HFF-Myc (cell line): Measurements from ENCODE around the gene GSC2.

Experiments used
- DNase-seq: peaks from one replicate; pipeline ENCODE4 v3.0.0-alpha.2; 2011; ENCODE audit warnings: low read depth; ENCODE audit errors: extremely low read depth
- H3K4me3 ChIP-seq: replicated peaks from 2 replicates; pipeline ENCODE4 v1.5.1; 2011; ENCODE audit warnings: low read depth, mild to moderate bottlenecking, control low read depth, low read length
- TF ChIP-seq, protein P1 (sequence below): IDR thresholded peaks from 2 replicates; pipeline ENCODE4 v1.5.1; 2012; ENCODE audit warnings: mild to moderate bottlenecking, low read depth, low read length, control low read depth; ENCODE audit errors: missing control alignments

GSC2 gene, protein sequence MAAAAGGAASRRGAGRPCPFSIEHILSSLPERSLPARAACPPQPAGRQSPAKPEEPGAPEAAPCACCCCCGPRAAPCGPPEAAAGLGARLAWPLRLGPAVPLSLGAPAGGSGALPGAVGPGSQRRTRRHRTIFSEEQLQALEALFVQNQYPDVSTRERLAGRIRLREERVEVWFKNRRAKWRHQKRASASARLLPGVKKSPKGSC

DNA sequence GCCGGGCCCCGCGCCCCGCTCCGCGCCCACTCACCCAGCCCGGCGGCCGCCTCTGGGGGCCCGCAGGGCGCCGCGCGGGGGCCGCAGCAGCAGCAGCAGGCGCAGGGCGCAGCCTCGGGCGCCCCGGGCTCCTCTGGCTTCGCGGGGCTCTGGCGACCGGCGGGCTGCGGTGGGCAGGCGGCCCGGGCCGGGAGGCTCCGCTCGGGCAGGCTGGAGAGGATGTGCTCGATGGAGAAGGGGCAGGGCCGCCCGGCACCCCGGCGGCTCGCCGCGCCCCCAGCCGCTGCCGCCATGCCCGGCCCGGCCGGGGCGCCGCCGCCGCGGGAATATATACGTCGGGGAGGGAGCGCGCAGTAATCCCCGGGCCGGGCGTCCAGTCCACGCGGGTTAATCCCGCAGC lies at the start of gene GSC2:
Gene GSC2, minus strand, starts transcription at position 302 of the 400 bp plus-strand sequence. Its CDS starts 9 bp downstream, at position 293.
- DNase-seq, result no peak
- no peak within 1 kb of the TSS for H3K4me3 ChIP-seq
- TF ChIP-seq, protein P1, sequence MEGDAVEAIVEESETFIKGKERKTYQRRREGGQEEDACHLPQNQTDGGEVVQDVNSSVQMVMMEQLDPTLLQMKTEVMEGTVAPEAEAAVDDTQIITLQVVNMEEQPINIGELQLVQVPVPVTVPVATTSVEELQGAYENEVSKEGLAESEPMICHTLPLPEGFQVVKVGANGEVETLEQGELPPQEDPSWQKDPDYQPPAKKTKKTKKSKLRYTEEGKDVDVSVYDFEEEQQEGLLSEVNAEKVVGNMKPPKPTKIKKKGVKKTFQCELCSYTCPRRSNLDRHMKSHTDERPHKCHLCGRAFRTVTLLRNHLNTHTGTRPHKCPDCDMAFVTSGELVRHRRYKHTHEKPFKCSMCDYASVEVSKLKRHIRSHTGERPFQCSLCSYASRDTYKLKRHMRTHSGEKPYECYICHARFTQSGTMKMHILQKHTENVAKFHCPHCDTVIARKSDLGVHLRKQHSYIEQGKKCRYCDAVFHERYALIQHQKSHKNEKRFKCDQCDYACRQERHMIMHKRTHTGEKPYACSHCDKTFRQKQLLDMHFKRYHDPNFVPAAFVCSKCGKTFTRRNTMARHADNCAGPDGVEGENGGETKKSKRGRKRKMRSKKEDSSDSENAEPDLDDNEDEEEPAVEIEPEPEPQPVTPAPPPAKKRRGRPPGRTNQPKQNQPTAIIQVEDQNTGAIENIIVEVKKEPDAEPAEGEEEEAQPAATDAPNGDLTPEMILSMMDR, result no peak

DNA sequence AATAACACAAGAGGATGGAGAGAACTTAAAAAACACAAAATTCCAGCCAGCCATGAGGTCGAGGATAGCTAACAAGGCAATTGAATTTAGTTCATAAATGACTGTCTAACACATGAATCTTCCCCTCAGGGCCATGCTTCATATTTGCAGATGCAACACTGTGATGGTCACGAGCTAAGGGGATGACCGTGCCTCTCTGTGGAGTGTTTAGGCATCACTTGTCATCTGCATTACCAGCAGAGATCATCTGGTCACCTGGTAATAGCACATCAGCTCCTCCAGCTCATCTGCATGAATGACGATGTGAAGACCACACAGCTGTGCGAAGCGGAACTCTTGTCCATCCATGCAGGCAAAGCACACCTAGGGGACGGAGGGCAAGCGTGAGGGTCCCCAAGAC lies 49.4 kb upstream of the GSC2 start:
- TF ChIP-seq, protein P1, result no peak
- H3K4me3 ChIP-seq, result no peak overlapping the region
- DNase-seq, result no peak

DNA sequence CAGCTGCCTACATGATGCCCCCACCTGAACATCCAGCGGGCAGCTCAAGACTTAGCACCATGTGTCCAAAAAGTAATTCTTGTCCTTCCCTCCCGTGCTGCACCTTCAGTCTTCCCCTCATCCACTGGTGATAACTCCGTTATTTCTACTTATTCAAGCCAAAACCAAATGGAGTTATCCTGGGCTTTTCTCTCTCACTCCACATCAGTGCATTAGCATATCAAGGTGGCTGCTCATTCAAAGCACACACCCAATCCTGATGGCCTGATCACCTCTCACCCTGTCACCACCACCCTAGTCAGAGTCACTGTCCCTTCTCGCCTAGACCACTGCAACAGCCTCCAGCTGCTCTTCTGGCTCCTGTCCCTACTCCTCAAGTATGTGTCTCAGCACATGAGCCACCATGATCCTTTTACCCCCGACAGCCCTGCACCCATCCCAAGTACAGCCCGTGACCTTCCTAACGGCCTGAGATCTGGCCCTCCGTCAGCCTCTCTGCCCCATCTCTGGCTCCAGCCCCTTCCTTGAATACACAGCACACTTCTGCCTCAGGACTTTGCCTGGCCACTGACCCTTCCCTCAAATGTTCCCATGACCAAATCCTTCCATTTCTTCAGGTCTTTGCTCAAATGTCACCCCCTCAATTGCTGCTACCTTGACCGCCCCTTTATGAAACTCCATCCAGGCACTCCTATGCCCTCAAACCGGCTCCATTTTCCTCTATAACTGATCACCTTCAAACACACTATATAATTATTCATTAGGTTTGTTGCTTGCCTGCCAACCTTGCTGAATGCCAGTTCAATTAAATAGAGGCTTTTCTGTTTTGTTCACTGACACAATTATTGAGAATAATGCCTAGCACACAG lies 48.1 kb upstream of the GSC2 start:
- DNase-seq, result no peak
- no peak overlapping the region for H3K4me3 ChIP-seq
- TF ChIP-seq, protein P1, result no peak

DNA sequence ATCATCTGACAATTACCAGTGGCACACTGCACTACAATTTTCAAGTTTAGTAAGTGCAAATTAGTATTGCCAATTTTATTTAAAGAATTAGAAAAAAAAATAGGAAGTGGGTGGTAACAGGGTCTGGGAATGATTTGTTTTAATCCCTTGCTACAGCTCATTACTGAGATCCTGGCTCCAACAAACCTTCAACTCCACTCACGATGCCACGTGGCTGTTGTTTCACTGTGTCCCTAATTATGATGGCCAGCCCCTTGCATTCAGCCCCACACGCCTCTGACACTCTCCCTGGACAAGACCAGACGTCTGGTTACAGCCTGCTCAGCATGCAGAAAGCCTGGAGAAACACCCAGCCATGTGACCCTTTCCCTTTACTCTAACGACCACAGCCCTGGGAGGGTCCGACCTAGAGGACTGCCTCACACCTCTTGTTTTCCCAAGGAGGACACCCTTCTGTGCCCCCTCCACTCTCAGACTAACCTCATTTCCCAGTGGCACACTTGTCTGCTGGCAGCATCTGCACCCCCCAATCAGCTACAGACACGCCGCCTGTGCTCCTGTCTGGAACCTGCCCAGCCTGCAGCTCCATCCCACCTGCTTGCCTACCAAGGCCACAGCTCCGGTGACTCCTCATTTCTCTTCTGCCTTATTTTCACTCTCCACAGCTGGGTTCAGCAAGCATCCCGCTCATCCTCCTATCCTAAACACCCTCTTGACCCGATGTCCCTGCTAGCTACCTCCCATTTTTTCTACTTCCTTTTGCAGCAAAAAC lies 46.9 kb upstream of the GSC2 start:
- DNase-seq, result no peak
- no peak overlapping the region for H3K4me3 ChIP-seq
- TF ChIP-seq, protein P1, result no peak

DNA sequence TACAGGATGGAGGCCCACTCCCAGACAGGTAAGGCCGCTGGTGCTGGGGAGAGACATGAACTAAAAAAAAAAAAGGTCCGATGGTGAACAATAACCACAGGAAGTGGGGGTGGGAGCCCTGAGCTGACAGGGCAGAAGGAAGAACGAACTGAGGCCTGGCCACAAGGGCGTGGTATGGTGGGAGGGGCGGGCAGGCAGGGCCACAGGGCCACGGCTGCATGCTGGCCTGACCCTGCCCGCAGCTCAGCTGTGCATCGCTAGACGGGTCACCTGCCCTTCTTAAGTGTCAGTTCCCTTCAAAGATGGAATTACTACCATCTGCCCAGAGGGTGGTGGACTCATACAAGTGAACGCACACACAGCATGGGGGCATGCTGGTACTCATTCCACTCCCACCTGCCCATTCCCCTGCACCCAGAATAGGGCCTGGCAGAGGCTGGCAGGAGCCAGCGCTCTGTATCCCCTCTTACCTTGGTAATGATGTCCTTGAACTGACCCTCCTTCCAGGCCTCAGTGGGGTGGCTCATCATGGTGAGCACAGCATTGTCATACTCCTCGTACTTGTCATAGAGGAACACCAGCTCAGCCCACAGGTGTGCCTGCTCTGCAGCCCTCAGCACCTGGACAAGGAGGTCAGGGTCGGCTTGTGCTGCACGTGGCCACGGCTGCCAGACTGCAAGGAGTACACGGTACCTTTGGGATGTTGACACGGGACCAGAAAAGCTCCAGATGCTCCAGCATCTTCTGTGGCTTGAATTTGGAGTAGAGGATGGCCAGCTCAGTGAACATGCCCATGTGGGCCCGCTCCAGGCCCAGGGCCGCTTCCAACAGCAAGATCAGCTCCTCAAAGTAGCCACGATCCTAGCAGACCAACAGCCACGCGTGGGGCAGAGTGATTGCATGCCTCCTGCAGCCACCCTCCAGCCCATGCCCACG lies 46.0 kb upstream of the GSC2 start:
- H3K4me3 ChIP-seq, result no peak overlapping the region
- TF ChIP-seq, protein P1, result no peak
- no peak for DNase-seq

DNA sequence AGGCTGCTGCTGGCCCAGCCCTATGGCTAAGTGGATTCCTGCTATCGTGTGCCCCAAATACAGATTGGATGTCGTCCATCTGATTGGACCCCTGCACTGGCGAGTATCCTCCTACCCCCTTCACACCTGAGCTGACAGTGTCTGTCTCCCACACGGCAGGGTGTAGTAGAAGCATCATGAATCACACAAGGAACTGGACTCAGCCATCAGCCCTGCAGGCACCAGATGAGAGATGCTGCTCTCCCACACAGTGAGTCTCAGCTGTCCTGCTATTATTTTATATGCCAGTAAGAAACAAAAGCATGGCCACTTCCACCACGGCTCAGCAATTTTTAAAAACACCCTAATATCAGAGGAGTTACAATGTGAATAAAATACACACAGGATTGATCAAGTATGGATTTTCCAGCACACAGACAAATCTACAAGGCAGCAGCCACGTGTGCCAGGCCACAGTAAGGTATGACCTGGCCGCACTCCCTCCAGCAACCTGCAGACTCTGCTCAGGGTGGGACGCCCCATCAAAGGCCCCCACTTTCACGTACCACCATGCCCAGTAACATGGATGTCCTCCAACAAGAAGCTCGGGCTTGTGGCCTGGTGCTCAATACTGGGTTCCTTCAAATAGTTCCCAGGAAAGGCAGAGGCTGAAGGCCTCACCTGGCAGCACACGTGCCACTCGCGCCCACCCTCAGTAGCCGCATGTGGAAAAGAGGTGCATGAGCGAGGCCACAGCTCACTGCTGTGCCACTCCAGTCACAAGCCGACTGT lies 44.9 kb upstream of the GSC2 start:
- H3K4me3 ChIP-seq, result no peak overlapping the region
- TF ChIP-seq, protein P1, result no peak
- DNase-seq, result no peak
